ENCODE data around the gene ACTL8.

The ACTL8 gene

DNA sequence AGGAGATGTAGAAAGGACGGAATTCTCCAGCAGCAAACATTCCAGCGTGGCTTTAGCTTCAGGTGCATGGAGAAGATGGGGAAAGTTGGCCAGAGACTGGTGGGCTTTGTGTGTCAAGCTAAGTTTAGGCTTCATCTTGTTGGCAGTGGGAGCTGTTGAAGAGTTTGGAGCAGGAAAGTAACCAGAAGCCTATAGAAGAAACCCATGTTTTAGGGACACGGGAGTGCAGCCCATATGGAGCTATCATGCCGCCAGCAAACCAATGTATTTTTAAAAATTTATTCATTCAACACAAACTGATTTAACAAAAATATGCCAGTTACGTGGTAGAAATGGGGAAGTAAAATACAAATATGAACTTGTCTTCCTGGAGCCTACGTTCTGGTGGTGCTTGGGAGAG lies 53.7 kb downstream of the ACTL8 start:
- no peak for DNase-seq

DNA sequence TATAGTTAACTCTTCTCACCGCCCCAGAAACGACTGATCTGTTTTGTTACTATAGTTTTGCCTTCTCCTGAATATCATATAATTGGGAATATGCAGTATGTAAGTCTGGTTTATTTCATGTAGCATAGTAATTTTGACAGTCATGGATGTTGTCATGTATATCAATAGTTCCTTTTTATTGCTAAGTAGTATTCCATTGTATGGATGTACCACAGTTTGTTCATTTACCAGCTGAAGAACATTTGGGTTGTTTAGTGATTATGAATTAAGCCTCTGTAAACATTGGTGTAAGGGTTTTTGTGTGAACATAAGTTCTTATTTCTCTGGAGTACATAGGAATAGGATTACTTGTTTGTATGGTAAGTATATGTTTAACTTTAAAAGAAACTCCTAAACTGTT lies 55.5 kb downstream of the ACTL8 start:
- DNase-seq: no peak

DNA sequence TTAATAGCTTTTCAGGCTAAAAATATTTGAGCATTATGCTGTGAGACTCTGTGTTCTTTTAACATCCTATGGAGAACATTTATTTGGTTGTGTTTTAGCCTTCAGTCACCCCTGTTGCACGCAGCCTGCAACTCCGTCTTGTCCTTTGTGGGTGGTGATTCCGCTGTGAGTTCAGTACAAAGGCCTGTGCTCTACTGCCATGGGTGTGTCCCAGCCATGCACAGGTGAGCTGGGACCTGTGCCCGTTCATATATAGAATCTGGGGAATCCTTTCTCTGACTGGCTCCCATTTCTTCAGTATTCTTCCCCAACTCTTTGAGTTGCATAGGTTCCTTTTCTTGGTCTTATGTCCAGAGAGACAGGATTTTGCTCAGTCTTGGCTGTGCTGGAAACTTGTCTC lies 61.4 kb downstream of the ACTL8 start:
- no peak for DNase-seq

DNA sequence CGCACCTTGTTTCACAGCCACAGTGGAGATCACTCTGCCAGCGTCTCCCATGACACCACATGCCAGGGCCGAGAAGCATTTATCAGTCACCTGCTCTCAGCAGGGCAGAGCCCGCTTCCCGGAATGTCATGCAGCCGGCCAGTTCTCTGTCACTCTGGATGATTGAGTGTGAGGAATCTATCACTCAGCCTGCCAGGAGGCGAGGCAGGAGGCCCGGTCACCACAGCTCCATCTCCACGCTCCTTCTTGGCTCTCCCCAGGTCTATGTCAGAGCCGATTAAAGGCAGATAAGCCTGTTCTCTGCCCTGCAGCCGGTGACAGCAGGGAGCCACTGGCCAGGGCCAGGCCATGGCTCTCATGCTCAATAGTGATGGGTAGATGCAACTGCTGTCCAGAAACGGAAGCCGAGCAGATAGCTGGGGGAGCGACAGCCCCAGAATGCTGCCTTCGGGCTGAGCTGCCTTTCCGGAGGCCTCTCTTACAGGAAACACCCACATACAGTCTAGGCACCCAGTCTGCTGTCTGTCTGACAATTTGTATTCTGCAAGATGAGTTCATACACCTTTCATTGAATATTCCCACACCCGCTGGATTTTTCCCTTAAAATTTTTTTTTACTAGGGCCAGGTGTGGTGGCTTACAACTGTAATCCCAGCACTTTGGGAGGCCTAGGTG lies 64.1 kb downstream of the ACTL8 start:
- DNase-seq: no peak

DNA sequence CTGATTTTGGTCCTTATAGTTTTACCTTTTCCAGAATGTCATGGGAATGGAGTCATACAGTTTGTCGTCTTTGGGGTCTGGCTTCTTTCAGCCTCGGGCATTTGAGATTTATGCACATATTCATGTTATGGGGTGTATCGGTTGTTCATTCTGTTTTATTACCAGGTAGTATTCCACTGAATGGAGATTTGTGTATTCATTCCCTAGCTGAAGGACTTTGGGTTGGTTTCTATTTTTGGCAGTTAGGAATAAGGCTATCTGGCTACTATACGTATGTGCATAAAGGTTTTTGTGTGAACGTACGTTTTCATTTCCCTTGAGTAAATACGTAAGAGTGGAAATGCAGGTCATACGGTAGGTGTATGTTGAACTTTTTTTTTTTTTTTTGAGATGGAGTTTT lies 65.1 kb downstream of the ACTL8 start:
- DNase-seq: no peak

- DNase-seq: no peak
Observed at GRCh38 chr1:17822741-17823426, 67.8 kb downstream of the ACTL8 start.

DNA sequence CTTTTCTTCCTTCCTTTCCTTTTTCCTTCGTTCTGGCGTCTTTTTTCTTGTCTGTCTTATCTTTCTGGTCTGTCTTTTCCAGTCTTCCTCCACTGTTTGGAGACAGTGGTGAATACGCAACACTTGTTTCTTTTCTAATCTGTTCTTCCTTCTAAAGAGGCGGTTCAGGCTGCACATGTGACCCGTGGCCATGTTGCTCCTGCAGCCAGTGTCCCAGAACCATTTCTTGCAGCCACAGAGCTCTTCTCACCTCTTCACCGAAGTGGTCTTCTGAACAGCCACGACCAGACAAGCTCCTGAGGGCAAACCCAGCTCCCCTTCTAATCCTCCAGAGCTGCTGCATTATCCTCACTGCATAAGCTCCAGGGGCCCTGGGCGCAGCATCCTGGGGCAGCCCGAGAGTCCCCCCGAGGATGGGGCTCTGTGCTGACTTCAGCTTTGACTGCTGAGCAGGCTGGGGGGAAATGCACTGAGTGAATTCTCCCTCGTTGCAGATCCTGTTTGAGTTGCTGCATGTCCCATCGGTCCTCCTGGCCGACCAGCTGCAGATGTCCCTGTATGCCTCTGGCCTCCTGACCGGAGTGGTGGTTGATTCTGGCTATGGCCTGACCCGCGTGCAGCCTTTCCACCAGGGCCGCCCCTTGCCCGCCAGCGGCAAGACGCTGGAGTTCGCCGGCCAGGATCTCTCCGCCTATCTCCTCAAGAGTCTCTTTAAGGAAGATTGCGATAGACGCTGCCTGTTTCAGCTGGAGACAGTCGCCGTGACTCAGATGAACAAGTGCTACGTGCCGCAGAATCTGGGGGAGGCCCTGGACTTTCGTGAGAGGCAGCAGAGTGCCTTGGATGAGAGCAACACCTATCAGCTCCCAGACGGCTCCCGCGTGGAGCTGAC lies 70.4 kb downstream of the ACTL8 start:
- DNase-seq: no peak

DNA sequence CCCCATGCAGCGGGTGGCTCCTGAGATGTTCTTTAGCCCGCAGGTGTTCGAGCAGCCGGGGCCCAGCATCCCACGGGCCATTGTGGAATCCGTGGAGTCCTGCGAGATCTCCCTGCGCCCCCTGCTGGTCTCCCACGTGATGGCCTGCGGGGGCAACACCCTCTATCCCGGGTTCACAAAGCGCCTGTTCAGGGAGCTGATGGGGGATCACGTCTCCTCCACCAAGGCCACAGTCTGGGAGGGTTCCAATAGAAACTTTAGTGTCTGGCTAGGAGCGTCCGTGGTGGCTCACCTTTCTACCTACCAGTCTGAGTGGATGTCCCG lies 71.0 kb downstream of the ACTL8 start:
- DNase-seq: peak; percentile 7

GRCh38 chr1:17828991-17829390 lies 73.9 kb downstream of the ACTL8 start:
- DNase-seq: no peak

GRCh38 chr1:17829579-17829978 lies 74.4 kb downstream of the ACTL8 start:
- no peak for DNase-seq

- no peak for DNase-seq
Observed at GRCh38 chr1:17831597-17831996, 76.5 kb downstream of the ACTL8 start.

- DNase-seq: no peak
Observed at GRCh38 chr1:17833661-17834501, 78.7 kb downstream of the ACTL8 start.

DNA sequence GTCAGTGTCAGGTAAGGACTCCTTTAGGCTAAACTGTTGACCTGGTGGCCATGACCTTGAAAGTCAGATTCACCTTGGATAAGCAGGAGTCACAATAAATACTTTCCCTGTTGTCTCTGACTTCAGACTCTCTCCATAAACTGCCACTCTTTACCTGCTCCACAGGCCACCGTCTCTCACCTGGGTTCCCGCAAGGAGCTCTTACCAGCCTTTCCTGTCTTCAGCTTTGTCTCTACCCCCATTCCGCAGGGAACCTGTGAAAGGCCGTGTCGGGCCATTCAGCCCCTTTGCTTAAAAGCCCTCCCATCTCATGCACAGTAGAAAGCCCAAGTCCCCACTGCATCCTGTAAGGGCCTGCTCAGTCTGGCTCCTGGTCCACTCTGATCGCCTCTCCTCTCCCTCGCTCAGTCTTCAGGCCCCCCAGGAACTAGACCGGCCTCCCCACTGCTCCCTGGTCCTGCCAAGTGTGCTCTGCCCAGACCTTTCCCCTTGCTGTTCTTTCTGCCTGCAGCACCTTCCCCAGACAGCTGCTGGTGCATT lies 79.5 kb downstream of the ACTL8 start:
- no peak for DNase-seq

GRCh38 chr1:17837233-17838030 lies 82.3 kb downstream of the ACTL8 start:
- no peak for DNase-seq

DNA sequence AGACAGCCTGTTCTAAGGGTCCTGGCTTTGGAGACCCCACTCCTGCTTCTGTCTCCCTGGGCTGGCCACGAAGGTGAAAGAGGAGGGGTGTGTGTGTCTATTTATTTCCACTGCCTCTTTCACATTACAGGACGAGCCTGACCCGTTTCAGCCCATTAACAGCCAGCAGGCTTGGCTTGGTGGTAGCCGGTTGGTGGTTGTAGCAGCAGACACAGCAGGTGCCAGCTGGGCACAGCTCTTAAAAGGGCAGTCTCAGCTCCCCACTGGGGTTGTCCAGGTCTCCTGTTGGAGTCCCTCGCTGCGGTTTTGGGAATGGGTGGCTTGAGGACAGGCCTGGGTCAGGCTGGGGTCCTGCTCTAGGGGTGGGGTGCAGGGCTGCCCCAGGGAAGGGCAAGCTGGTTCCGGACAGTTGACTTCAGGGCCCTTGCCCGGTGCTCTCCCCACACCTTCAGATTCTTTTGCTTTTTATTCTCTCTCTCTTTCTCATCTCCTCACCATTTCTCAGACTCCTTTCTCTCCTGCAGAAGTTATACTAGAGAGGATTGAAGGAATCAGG lies 84.6 kb downstream of the ACTL8 start:
- DNase-seq: no peak

DNA sequence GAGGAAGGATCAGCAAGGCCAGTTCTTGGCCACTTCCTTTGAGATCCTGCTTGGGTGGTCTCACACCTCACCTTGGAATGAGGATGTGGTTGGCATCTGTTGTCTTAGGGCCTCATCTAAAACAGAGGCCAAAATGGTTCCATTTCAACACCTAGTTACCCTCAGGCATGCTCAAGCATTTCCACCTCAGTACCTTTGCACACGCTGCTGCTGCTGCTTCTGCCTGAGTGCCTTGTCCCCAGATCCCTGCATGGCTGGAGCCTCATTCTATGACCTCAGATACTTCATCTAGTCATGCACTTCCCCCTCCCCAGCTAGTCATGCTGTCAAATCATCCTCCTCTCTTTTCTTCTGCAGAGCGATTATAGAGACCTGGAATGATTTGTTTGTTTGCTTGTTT lies 86.8 kb downstream of the ACTL8 start:
- no peak for DNase-seq

DNA sequence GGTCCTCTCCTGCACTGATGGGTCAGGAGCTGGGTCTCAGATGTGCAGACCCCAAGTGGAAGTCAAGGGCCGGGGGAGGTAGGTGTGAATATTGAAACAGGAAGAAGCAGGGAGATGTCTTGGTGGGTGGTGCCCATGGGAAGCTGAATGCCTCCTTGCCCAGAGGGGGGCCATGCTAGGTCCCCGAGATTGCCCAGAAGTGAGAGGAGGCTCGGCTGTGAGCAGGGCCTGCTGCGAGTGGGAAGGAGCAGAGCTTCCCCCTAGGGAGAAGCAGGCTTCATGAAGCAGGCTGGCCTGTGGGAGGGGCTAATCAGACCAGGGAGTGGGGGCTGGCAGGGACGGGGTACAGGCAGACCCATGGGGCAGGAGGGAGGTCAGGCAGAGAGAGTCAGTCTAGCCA lies 87.6 kb downstream of the ACTL8 start:
- no peak for DNase-seq

DNA sequence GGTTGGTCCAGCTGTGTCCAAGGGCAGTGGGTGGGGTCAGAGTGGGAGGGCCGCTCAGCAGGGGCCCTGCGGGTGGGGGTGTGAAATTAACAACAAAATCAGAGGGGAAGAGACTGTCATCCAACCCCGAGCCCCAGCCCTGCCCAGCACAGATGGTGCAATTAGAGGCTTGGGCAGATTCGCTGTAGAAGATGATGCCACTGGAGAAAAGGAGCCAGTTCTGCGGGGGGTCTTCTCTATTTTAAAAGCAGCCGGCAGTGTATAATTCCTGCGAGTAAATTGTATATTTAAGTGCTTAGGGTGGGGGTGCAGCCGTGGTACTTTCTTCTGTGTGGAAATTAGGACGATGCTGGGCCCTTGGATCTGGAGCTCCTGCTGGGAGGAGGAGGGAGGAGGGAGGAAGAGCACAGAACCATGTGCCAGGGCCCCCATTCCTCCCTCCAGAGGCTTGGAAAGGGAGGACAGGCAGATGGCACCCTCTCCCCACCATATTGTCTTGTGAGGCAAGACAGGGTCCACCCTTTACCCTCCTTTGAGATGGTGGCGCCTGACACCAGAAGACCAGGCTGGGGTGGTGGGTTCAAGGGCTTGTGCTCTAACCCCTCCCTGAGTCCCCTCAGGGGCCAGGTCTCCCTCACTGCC lies 89.2 kb downstream of the ACTL8 start:
- DNase-seq: no peak

DNA sequence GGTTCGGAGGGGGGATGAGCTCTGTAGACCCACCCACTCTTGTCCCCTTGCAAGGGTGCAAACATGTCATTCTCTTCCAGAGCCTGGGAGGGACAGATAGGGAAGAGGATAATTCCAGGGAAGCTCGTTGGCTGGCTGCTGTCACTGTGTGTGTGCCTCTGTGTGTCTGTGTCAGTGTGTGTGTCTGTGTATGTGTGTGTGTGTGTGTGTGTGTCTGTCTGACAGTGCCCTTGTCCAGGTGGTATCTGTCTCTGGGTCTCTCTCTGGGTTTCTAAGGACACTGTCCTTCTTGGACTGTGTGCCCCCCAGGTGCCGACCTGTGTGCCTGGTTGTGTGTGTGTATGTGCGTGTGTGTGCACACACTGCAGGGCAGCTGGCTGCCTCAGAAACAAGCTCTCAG lies 90.5 kb downstream of the ACTL8 start:
- no peak for DNase-seq

GRCh38 chr1:17846341-17846740 lies 91.2 kb downstream of the ACTL8 start:
- DNase-seq: no peak

- no peak for DNase-seq
Observed at GRCh38 chr1:17847111-17847510, 92.0 kb downstream of the ACTL8 start.
